ENCODE data around the gene E2F4.

The E2F4 gene

DNA sequence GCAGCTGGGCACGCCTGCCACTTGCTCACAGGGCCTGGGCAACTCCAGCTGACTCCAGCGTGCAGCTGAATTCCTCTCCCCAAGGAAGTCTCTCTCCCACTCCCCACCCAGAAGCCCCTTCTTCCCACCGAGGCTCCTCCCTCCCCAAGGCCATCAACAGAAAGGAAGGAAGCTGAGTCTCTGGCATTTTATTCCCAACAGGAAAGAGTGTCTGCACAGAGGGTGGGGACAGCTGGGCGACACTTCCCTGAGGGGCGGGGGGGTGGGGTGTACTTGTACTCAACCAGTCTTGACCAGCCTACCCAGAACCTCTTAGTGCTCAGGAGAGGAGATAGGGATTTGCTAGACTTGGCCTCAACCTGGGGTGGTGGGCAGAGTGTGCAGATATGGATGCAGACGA, 1.9 kb upstream of the E2F4 start, which contains the start of gene EXOC3L1:
Gene EXOC3L1, minus strand, starts transcription at position 96 of the 400 bp plus-strand sequence. CDS start 460 bp downstream, outside the sequence.
- peak within 1 kb of the TSS in 4 of 5 donors; percentile 32 to 56 (median 42) for H3K4me3 ChIP-seq (ENCODE audit: low read depth in 1 of 5, low read length in 5 of 5)
- H3K27ac ChIP-seq (ENCODE audit: low read depth, low read length), result no peak within 1 kb of the TSS
- peak within 1 kb of the TSS in 1 of 5 donors; percentile 33 for H3K9ac ChIP-seq (ENCODE audit: low read length in 5 of 5)

DNA sequence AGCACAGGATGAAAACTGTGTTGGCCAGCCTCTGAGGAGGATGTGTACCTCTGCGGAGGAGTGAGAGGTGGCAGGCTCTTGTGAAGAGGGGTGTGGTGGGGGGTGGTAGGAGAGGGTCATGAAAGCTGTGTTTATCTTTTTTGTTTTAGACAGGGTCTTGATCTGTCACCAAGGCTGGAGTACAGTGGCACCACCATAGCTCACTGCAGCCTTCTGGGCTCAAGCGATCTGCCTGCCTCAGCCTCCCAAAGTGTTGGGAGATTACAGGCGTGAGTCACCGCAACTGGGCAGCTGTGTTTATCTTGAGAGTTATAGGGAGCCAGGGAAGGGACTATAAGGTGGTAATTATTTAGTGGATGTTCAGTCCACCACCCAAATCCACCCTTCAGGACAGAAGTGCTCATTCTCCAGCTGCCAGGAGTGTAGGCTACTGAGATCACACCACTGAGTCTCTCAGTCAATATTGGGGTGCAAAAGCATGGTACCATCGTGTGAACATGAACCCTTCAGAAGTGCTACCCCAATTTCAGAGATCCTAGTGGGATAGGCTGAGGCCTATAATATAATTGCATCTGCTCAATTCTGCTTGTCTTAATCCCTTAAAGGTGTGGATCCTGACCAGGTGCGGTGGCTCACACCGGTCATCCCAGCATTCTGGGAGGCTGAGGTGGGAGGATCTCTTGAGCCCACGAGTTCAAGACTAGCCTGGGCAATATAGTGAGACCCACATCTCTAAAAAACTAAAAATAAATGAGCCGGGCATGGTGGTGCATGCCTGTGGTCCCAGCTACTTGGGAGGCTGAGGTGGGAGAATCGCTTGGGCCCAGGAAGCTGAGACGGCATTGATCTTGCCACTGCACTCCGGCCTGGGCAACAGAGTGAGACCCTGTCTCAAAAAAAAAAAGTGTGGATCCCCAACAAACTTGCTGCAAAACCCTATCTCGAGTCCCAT, 1.2 kb upstream of the E2F4 start:
- Histone ChIP-seq H3K27me3 (ENCODE audit: control insufficient read depth in 5 of 5, insufficient read depth in 4 of 5, low read length in 5 of 5) (no peaks in the 10 kb centered on the region), H3K27ac (ENCODE audit: low read depth, low read length) (no peak overlapping the region), H3K9ac (ENCODE audit: low read length in 5 of 5) (no peak overlapping the region), H3K36me3 (ENCODE audit: control insufficient read depth in 5 of 5, insufficient read depth in 5 of 5, low read length in 5 of 5) (peaks cover 0 to 26% (median 23%) of the 10 kb centered on the region in 5 donors), H3K4me1 (ENCODE audit: control insufficient read depth in 5 of 5, insufficient read depth in 5 of 5, low read length in 5 of 5) (peaks cover 18 to 53% (median 27%) of the 10 kb centered on the region in 5 donors), H3K9me3 (ENCODE audit: control insufficient read depth in 5 of 5, low read length in 5 of 5) (no peaks in the 10 kb centered on the region), H3K4me3 (ENCODE audit: low read depth in 1 of 5, low read length in 5 of 5) (peak overlapping the region in 4 of 5 donors; percentile 32 to 56 (median 42))

More for the DNA sequence above, 1.9 kb upstream of the E2F4 start, which contains the start of gene EXOC3L1:
- Histone ChIP-seq H3K9me3 (ENCODE audit: control insufficient read depth in 5 of 5, low read length in 5 of 5) (no peaks in the 10 kb centered on the region), H3K36me3 (ENCODE audit: control insufficient read depth in 5 of 5, insufficient read depth in 5 of 5, low read length in 5 of 5) (peaks cover 0 to 20% (median 16%) of the 10 kb centered on the region in 5 donors), H3K4me1 (ENCODE audit: control insufficient read depth in 5 of 5, insufficient read depth in 5 of 5, low read length in 5 of 5) (peaks cover 18 to 60% (median 34%) of the 10 kb centered on the region in 5 donors), H3K27me3 (ENCODE audit: control insufficient read depth in 5 of 5, insufficient read depth in 4 of 5, low read length in 5 of 5) (no peaks in the 10 kb centered on the region)

DNA sequence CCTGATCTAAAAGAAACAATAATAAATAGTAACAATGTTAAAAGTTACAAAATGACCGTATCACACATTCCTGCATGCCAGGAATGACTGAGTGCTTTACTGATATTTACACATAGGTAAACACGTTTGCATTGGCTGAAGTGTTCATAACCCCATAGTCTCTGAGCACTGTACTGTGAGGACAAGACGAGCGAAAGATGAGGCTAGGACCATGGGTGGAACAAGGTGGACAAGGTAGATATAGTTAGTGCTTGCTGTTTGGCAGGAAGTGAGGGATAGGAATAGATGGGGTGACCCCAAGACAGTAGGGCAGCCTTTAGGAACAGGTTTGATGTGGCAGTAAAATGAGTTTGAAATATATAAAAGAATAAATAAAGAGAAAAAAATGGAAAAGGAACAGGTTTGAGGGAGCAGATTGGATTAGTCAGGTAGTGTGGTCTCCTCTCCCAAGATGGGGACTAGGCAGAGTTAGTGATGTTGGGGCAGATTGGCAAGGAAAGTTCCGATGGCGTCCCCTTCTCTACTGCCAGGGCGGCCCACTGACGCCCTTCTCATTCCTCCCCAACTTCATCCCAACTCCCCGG, 452 bp upstream of the E2F4 start:
- Histone ChIP-seq H3K4me1 (ENCODE audit: control insufficient read depth in 5 of 5, insufficient read depth in 5 of 5, low read length in 5 of 5) (peaks cover 18 to 50% (median 26%) of the 10 kb centered on the region in 5 donors), H3K27me3 (ENCODE audit: control insufficient read depth in 5 of 5, insufficient read depth in 4 of 5, low read length in 5 of 5) (no peaks in the 10 kb centered on the region), H3K9me3 (ENCODE audit: control insufficient read depth in 5 of 5, low read length in 5 of 5) (no peaks in the 10 kb centered on the region), H3K36me3 (ENCODE audit: control insufficient read depth in 5 of 5, insufficient read depth in 5 of 5, low read length in 5 of 5) (peaks cover 0 to 34% (median 29%) of the 10 kb centered on the region in 5 donors), H3K27ac (ENCODE audit: low read depth, low read length) (no peak overlapping the region), H3K9ac (ENCODE audit: low read length in 5 of 5) (no peak overlapping the region), H3K4me3 (ENCODE audit: low read depth in 1 of 5, low read length in 5 of 5) (peak overlapping the region in 4 of 5 donors; percentile 53 to 98 (median 84))

DNA sequence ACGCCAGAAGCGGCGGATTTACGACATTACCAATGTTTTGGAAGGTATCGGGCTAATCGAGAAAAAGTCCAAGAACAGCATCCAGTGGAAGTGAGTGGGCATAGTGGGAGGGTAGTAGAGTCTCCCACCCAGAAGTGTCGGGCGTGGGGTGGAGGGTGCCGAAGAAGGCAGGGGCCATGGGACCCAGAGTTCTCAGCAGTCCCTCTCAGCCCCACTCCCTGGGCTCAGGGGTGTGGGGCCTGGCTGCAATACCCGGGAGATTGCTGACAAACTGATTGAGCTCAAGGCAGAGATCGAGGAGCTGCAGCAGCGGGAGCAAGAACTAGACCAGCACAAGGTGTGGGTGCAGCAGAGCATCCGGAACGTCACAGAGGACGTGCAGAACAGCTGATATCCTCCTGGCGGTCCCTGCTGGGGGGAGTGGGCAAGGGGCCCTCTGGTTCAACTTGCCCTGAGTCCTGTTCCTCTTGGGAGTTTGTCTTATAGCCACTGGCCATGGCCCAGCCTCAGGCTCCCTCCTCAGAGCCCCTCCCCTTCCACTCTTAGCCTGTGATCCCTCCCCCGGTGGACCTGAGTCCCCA, 916 bp downstream of the E2F4 start:
- Histone ChIP-seq H3K4me3 (ENCODE audit: low read depth in 1 of 5, low read length in 5 of 5) (peak overlapping the region; percentile 75 to 98 (median 95)), H3K4me1 (ENCODE audit: control insufficient read depth in 5 of 5, insufficient read depth in 5 of 5, low read length in 5 of 5) (peaks cover 18 to 59% (median 34%) of the 10 kb centered on the region in 5 donors), H3K36me3 (ENCODE audit: control insufficient read depth in 5 of 5, insufficient read depth in 5 of 5, low read length in 5 of 5) (peaks cover 0 to 45% (median 41%) of the 10 kb centered on the region in 5 donors), H3K9me3 (ENCODE audit: control insufficient read depth in 5 of 5, low read length in 5 of 5) (no peaks in the 10 kb centered on the region), H3K9ac (ENCODE audit: low read length in 5 of 5) (peak overlapping the region; percentile 84 to 100 (median 96)), H3K27me3 (ENCODE audit: control insufficient read depth in 5 of 5, insufficient read depth in 4 of 5, low read length in 5 of 5) (no peaks in the 10 kb centered on the region), H3K27ac (ENCODE audit: low read depth, low read length) (peak overlapping the region; percentile 79)

DNA sequence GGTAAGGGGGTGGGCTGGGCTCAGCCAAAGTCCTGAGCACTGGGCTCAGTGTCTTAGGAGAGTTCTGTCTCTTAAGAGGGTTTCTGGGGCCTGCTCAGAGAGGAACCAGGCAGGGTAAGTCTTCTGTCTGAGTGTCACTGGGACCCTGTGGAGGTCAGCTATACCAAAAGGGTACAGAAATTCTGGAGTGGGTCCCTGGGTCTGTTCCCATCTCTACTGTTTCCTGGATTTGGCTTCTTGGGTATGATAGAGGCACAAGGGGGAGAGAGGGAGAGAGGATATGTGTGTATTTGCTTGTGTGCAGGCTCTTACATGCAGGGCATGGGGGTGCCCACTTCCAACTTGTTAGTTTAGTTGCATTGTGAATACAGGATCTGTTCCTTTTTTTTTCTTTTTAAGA, 1.6 kb downstream of the E2F4 start:
- Histone ChIP-seq H3K4me1 (ENCODE audit: control insufficient read depth in 5 of 5, insufficient read depth in 5 of 5, low read length in 5 of 5) (peaks cover 19 to 64% (median 41%) of the 10 kb centered on the region in 5 donors), H3K27ac (ENCODE audit: low read depth, low read length) (no peak overlapping the region), H3K4me3 (ENCODE audit: low read depth in 1 of 5, low read length in 5 of 5) (peak overlapping the region in 3 of 5 donors; percentile 75 to 98 (median 94)), H3K27me3 (ENCODE audit: control insufficient read depth in 5 of 5, insufficient read depth in 4 of 5, low read length in 5 of 5) (no peaks in the 10 kb centered on the region), H3K9ac (ENCODE audit: low read length in 5 of 5) (peak overlapping the region; percentile 29 to 100 (median 92)), H3K36me3 (ENCODE audit: control insufficient read depth in 5 of 5, insufficient read depth in 5 of 5, low read length in 5 of 5) (peaks cover 0 to 51% (median 47%) of the 10 kb centered on the region in 5 donors), H3K9me3 (ENCODE audit: control insufficient read depth in 5 of 5, low read length in 5 of 5) (no peaks in the 10 kb centered on the region)

DNA sequence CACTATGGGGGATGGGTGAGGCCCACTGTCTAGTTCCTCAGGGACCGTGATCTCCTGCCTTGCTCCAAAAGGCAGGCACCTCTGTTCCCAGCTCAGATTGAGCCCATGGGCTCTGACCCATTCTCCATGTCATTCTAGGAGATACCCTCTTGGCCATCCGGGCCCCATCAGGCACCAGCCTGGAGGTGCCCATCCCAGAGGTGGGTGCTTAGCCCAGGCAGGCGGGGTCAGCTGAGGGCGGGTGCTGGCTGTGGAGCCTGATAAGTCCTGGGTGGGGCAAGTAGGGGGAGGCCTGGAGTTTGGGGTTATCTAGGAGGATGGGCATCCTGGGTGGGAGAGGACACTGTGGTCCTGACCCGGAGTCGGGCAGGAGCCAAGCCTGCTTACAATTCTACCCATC, 2.3 kb downstream of the E2F4 start:
- Histone ChIP-seq H3K4me3 (ENCODE audit: low read depth in 1 of 5, low read length in 5 of 5) (no peak overlapping the region), H3K36me3 (ENCODE audit: control insufficient read depth in 5 of 5, insufficient read depth in 5 of 5, low read length in 5 of 5) (peaks cover 0 to 51% (median 47%) of the 10 kb centered on the region in 5 donors), H3K27ac (ENCODE audit: low read depth, low read length) (no peak overlapping the region), H3K27me3 (ENCODE audit: control insufficient read depth in 5 of 5, insufficient read depth in 4 of 5, low read length in 5 of 5) (no peaks in the 10 kb centered on the region), H3K9ac (ENCODE audit: low read length in 5 of 5) (peak overlapping the region in 3 of 5 donors; percentile 29 to 100 (median 100)), H3K9me3 (ENCODE audit: control insufficient read depth in 5 of 5, low read length in 5 of 5) (no peaks in the 10 kb centered on the region), H3K4me1 (ENCODE audit: control insufficient read depth in 5 of 5, insufficient read depth in 5 of 5, low read length in 5 of 5) (peaks cover 19 to 69% (median 48%) of the 10 kb centered on the region in 5 donors)

DNA sequence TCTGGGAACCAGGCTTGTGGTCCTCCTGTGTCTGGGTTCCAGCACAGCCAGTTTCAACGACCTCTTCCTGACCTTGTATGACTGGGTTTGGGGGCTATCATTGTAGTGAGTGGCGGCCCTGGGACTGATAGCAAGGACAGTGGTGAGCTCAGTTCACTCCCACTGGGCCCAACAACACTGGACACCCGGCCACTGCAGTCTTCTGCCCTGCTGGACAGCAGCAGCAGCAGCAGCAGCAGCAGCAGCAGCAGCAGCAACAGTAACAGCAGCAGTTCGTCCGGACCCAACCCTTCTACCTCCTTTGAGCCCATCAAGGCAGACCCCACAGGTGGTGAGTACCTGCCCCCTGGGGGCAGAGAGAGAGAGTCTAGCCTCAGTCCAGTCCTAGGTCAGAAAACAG, 3.7 kb downstream of the E2F4 start:
- no peak overlapping the region for H3K27ac ChIP-seq (ENCODE audit: low read depth, low read length)
- H3K4me3 ChIP-seq (ENCODE audit: low read depth in 1 of 5, low read length in 5 of 5), result no peak overlapping the region
- no peaks in the 10 kb centered on the region for H3K27me3 ChIP-seq (ENCODE audit: control insufficient read depth in 5 of 5, insufficient read depth in 4 of 5, low read length in 5 of 5)
- peaks cover 18 to 60% (median 52%) of the 10 kb centered on the region in 5 donors for H3K4me1 ChIP-seq (ENCODE audit: control insufficient read depth in 5 of 5, insufficient read depth in 5 of 5, low read length in 5 of 5)
- H3K9me3 ChIP-seq (ENCODE audit: control insufficient read depth in 5 of 5, low read length in 5 of 5), result no peaks in the 10 kb centered on the region
- no peak overlapping the region for H3K9ac ChIP-seq (ENCODE audit: low read length in 5 of 5)
- peaks cover 0 to 59% (median 52%) of the 10 kb centered on the region in 5 donors for H3K36me3 ChIP-seq (ENCODE audit: control insufficient read depth in 5 of 5, insufficient read depth in 5 of 5, low read length in 5 of 5)

DNA sequence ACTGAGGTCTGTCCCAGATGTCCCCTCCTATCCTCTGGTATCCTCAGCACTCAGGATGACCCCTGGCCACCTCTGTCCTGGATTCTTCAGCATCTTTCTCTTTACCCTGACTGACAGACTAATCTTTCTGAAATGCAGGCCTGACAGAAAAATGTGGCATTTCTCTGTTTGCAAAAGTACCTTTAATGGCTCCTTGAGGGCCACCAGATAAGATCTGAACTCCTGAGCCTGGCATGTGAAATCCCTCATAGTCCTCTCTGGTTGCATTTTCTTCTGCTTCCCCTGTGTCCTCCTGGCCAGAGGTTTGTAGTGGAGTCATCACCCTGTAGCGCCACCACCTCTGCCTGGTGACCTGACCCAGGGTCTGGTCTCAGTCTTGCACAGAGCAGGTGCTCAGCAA, 4.9 kb downstream of the E2F4 start:
- Histone ChIP-seq H3K9me3 (ENCODE audit: control insufficient read depth in 5 of 5, low read length in 5 of 5) (no peaks in the 10 kb centered on the region), H3K27me3 (ENCODE audit: control insufficient read depth in 5 of 5, insufficient read depth in 4 of 5, low read length in 5 of 5) (no peaks in the 10 kb centered on the region), H3K4me3 (ENCODE audit: low read depth in 1 of 5, low read length in 5 of 5) (no peak overlapping the region), H3K27ac (ENCODE audit: low read depth, low read length) (no peak overlapping the region), H3K36me3 (ENCODE audit: control insufficient read depth in 5 of 5, insufficient read depth in 5 of 5, low read length in 5 of 5) (peaks cover 0 to 68% (median 59%) of the 10 kb centered on the region in 5 donors), H3K9ac (ENCODE audit: low read length in 5 of 5) (no peak overlapping the region), H3K4me1 (ENCODE audit: control insufficient read depth in 5 of 5, insufficient read depth in 5 of 5, low read length in 5 of 5) (peaks cover 15 to 48% (median 46%) of the 10 kb centered on the region in 5 donors)

DNA sequence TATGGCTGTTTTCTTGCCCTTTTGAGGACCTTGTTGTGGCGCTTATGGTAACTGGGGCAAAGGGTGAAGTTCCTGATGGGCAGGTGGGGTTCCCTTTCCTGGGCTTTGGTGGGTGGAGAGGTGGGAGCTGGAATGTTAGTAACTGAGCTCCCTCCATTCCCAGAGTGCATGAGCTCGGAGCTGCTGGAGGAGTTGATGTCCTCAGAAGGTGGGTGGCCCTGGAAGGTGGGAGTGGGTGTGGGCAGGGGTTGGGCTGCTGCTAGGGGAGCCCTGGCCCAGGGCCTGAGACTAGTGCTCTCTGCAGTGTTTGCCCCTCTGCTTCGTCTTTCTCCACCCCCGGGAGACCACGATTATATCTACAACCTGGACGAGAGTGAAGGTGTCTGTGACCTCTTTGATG, 5.7 kb downstream of the E2F4 start:
- Histone ChIP-seq H3K4me1 (ENCODE audit: control insufficient read depth in 5 of 5, insufficient read depth in 5 of 5, low read length in 5 of 5) (peaks cover 11 to 43% (median 41%) of the 10 kb centered on the region in 5 donors), H3K9ac (ENCODE audit: low read length in 5 of 5) (no peak overlapping the region), H3K27me3 (ENCODE audit: control insufficient read depth in 5 of 5, insufficient read depth in 4 of 5, low read length in 5 of 5) (no peaks in the 10 kb centered on the region), H3K27ac (ENCODE audit: low read depth, low read length) (no peak overlapping the region), H3K9me3 (ENCODE audit: control insufficient read depth in 5 of 5, low read length in 5 of 5) (no peaks in the 10 kb centered on the region), H3K36me3 (ENCODE audit: control insufficient read depth in 5 of 5, insufficient read depth in 5 of 5, low read length in 5 of 5) (peaks cover 0 to 76% (median 66%) of the 10 kb centered on the region in 5 donors), H3K4me3 (ENCODE audit: low read depth in 1 of 5, low read length in 5 of 5) (no peak overlapping the region)
